ENCODE measurements around the gene FAM171A1.
A peak's percentile ranks its signal among the peaks of the same experiment; 100 is the strongest.
"Not testable (repeated sequence)": the region's sequence is repeated elsewhere in the genome, so short reads cannot be mapped to it uniquely, and the experiment has no call there.

The FAM171A1 gene

DNA sequence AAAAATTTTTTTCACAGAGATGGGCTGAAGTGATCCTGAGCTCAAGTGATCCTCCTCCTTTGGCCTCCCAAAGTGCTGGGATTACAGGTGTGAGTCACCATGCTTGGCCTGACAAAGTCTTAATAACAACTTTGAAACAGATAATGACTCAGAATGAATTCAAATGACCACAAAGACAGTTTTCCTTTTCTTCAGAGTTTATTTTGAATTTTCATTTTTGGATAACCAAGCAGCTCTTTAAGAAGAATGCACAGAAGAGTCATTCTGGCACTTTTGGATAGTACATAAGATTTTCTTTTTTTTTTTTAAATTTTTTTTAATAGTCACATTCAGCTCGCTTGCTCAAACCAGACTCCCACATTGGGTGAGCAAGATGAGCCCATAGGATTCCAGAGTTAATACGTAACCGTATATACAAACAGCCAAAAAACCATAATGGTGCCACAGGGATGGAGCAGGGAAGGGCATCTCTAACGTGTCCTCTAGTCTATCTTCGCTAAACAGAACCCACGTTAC is 159.6 kb downstream of the FAM171A1 start:
- no peak overlapping the region for H3K4me3 ChIP-seq (ENCODE audit: control insufficient read depth, low read depth, low read length)
- TF ChIP-seq, protein P1, sequence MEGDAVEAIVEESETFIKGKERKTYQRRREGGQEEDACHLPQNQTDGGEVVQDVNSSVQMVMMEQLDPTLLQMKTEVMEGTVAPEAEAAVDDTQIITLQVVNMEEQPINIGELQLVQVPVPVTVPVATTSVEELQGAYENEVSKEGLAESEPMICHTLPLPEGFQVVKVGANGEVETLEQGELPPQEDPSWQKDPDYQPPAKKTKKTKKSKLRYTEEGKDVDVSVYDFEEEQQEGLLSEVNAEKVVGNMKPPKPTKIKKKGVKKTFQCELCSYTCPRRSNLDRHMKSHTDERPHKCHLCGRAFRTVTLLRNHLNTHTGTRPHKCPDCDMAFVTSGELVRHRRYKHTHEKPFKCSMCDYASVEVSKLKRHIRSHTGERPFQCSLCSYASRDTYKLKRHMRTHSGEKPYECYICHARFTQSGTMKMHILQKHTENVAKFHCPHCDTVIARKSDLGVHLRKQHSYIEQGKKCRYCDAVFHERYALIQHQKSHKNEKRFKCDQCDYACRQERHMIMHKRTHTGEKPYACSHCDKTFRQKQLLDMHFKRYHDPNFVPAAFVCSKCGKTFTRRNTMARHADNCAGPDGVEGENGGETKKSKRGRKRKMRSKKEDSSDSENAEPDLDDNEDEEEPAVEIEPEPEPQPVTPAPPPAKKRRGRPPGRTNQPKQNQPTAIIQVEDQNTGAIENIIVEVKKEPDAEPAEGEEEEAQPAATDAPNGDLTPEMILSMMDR (conservative IDR thresholded peaks at IDR 0.05; ENCODE audit: control insufficient read depth, insufficient read depth, low read depth, low read length): no peak
- DNase-seq (ENCODE audit: low read depth): peak; percentile 89

DNA sequence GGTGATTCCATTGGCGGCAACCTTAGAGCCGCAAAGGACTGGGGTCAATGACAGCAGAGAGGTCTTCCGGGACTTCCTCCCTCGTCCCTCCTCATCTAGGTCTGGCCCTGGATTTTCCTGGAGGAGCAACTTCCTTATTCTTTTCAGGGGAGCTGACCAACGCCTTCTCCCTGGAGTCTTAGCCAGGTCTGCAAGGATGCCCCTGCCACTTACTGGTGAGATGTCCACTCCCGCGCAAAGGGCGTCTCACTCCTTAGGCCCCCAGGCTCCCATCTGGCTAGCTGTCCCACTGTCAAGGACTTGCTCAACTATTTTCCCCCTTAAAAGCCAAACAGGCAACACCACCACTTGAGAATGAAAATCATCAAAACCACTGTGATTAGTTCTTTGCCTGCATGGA is 160.6 kb downstream of the FAM171A1 start:
- no peak overlapping the region for H3K4me3 ChIP-seq (ENCODE audit: control insufficient read depth, low read depth, low read length)
- DNase-seq (ENCODE audit: low read depth): no peak
- TF ChIP-seq, protein P1 (conservative IDR thresholded peaks at IDR 0.05; ENCODE audit: control insufficient read depth, insufficient read depth, low read depth, low read length): no peak

DNA sequence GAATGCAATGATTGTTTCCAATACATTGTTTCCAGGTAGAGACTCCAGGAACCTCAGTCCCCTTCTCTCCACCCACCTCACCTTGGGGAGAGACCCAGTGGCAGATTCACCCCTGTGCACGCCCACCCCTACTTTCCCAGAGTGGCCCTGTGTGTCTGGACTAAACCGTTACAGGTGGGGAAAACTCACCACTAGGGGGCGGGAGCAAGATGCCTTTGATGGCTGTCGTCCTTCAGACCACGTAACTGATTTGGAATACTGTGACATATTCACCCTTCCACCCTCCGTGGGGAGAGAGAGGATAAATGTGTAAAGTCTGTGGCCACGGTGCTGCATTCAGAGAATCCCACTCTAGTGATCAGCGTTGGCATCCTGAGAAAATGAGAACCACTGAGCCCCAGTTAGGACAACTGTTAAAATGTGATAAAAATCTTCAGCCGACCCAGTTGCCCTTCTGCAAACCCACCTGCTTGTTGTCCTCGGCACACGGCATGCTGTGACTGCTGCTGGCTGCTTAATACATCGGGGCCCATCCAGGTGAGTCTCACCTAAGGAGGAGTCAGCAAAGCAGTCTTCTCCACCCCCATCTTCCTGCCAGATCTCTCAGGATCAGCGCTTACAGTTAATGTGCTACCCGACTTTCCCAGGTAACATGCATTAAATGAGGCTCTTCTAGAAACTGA is 161.1 kb downstream of the FAM171A1 start:
- DNase-seq (ENCODE audit: low read depth): peak; percentile 82
- TF ChIP-seq, protein P1 (conservative IDR thresholded peaks at IDR 0.05; ENCODE audit: control insufficient read depth, insufficient read depth, low read depth, low read length): peak; percentile 94
- H3K4me3 ChIP-seq (ENCODE audit: control insufficient read depth, low read depth, low read length): no peak overlapping the region

DNA sequence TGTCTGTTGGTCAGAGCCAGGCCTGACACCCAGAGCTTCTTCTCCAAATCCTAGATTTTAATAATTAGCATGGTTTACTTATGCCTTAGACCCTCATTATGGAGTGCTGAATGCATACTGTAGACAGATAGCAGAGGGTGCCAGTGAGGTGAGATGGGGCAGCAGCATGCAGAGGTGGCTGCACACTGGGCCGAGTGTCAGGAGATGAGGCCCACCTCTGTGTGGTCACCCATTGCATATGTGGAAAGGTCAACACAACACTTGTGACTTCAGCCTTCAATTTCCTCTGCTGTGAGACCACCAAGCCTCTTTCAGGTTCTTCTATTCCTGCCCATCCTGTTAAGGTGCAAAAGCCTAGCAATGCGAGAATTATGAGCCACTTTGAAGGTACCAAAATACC is 162.9 kb downstream of the FAM171A1 start:
- H3K4me3 ChIP-seq (ENCODE audit: control insufficient read depth, low read depth, low read length): no peak overlapping the region
- no peak for DNase-seq (ENCODE audit: low read depth)
- TF ChIP-seq, protein P1 (conservative IDR thresholded peaks at IDR 0.05; ENCODE audit: control insufficient read depth, insufficient read depth, low read depth, low read length): no peak

DNA sequence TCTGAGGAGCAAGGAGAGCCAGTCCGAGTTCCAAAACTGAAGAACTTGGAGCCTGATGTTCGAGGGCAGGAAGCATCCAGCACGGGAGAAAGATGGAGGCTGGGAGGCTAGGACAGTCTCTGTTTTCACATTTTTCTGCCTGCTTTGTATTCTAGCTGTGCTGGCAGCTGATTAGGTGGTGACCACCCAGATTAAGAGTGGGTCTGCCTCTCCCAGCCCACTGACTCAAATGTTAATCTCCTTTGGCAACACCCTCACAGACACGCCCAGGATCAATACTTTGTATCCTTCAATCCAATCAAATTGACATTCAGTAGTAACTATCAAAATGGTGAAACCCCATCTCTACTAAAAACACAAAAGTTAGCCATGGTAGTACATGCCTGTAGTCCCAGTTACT is 163.7 kb downstream of the FAM171A1 start:
- H3K4me3 ChIP-seq (ENCODE audit: control insufficient read depth, low read depth, low read length); DNase-seq (ENCODE audit: low read depth): not testable (repeated sequence)

DNA sequence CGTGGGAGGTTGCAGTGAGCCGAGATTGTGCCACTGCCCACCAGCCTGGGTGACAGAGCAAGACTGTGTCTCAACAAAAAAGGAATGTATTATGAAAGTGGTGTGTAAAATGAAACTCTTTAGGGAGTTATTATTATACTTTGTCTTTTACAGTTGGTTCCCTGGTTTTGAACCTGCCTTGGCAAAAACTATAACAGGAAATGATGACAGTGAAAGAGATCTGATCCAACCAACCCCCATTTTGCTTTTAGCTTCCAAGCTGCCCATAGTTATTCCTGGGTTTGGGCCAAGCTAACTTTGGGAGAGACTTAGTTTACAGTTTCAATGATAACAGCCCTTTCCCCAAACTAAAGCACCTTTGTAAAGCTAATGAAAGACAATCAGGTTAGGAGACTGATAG is 168.4 kb downstream of the FAM171A1 start:
- no peak for DNase-seq (ENCODE audit: low read depth)
- TF ChIP-seq, protein P1 (conservative IDR thresholded peaks at IDR 0.05; ENCODE audit: control insufficient read depth, insufficient read depth, low read depth, low read length): no peak
- no peak overlapping the region for H3K4me3 ChIP-seq (ENCODE audit: control insufficient read depth, low read depth, low read length)

DNA sequence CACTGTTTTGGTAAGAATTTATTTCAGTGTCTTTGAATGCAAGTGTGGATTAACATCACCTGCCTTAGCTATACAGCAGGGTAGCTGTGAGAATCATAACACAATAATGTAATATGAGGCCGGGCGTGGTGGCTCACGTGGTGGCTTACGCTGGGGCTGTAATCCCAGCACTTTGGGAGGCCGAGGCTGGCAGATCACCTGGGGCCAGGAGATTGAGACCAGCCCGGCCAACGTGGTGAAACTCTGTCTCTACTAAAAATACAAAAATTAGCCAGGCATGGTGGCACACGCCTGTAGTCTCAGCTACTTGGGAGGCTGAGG is 168.8 kb downstream of the FAM171A1 start:
- H3K4me3 ChIP-seq (ENCODE audit: control insufficient read depth, low read depth, low read length): not testable (repeated sequence)

More for the DNA sequence above, 168.8 kb downstream of the FAM171A1 start:
- DNase-seq (ENCODE audit: low read depth): not testable (repeated sequence)

Data from fibroblast of mammary gland (primary cell).